ENCODE results near the gene TSPAN18.
A peak's percentile ranks its signal among the peaks of the same experiment; 100 is the strongest.

The TSPAN18 gene

DNA sequence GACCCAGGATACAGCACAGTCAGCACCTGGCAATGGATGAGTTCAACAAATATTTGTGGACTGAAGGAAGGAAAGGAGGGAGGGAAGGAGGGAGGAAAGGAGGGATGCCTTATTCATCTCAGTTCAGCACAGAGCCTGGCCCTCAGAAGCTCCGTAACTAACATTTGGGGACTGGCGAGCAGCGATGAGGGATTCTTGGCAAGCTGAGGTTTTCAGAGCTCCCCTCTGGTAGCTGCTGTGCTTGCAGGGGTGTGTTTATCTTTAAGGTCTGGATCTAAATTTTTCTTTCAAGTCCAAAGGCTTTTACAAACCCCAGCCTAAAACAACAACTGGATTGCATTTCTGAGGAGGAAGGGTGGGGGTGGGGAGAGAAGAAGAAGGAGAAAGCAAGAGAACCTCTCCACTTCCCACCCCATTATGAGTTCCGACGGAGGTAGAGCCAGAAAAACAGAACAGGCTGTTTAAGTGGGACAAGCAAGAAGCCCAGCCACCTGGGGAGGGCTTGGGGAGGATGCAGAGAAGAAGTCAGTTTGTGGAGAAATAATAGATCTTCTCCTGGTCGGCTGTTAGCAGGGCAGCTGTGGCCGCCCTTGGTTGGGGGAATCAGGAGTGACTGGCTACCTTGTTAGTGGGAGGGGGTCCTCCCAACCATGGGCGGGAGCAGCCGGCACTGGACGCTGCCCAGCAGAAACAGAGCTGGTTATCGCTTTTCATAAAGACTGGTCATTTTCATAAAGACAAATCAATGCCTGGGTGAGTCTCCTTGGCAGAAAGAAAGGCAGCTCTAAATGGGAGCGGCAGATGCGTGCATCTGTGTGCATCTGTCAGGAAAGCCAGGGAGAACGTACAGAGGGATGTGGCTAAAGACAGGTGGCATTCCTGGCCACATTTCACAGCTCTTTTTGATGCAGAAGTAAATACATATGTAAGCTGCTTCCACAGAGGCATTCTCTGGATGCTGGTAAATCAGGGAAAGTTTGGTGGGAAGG lies 78.0 kb downstream of the TSPAN18 start:
- DNase-seq = no peak

DNA sequence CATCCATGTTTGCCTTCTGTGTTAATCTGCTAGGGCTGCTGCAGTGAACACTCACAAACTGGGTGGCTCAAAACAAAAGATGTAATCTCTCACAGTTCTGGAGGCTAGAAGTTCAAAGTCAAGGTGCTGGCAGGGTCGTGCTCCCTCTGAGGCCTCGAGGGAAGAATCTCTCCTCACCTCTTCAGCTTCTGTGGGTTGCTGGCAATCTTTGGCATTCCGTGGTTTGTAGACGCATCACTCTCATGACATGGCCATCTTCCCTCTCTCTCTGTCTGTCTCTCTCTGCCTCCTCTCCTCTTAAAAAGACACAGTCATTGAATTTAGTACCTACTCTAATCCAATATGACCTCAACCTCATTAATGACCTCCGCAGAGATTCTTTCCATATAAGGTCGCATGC lies 78.8 kb downstream of the TSPAN18 start:
- no peak for DNase-seq

DNA sequence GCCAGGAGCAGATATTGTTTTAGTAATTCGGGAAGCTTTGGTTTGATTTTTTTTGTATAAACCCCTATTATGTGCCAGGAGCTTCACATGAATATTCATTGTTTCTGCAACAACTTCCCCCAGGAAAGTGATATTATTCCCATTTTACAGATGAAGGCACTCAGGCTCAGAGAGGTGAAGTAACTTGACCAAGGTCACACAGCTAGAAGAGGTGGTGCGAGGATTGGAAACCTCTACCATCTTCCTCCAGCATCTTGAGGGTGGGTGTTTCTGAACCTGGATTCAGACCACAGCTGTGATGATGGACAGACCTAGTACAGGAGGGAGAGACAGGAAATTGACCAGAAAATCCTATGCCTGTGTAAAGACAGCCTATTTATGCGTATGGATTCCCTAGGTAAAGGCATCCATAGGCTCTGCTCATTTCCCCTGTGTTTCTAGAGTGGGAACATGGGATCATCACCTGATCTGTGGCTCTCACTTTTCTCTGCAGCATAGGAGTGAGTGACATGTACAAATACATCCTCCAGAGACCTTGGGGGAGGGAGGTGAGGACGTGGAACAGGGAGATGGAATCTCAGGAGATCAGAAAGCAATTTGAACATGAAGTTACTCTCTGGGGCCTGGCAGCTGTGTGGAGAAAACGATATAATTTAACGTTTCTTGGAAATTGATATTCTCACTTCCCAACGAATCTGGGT lies 81.4 kb downstream of the TSPAN18 start:
- no peak for DNase-seq

DNA sequence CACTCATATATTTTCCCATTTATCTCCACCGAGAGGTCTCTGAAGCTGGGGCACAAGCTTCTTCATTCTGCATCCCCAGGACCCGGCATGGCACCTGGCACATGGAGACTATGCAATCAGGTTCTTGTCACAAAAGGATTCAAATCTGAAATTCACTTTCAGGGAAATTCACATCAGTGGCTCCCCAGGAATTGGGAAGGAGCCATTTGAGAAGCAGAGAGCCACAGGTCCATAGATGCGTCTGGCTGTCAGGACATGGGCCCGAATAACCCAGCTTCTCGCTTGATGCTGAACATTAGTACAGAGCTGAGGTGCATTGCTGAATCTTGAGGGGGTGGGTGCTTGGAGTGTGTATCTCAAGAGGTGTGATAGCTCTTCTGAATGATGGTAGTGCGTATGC lies 82.5 kb downstream of the TSPAN18 start:
- DNase-seq = no peak

DNA sequence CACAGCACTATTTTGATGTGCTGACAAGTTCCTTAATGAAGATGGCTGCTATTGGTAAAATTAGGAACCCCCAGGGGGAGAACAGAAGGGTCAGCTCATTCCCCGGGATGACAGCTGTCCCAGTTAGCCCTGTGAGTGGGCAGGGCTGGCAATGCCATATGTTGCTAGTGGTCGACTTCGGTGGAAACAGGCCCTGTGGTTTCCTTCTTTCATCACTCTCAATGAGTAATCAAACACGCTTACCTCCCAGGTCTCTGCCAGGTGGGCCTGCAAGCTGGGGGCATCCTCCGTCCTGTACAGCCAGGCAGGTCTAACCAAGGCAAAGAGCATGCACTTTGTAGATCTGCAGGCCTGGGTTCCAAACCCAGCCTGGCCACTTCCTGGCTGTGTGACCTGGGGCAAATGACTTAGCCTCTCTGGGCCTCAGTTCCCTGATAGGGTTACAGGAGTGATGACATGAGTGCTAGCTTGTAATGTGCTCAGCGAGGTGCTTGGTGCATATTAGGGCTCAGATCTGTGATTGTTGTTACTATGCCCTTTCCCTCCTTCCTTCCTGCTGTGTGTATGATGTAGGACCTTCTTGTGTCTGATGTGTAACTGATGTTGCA lies 85.2 kb downstream of the TSPAN18 start:
- peak; percentile 87 for DNase-seq

DNA sequence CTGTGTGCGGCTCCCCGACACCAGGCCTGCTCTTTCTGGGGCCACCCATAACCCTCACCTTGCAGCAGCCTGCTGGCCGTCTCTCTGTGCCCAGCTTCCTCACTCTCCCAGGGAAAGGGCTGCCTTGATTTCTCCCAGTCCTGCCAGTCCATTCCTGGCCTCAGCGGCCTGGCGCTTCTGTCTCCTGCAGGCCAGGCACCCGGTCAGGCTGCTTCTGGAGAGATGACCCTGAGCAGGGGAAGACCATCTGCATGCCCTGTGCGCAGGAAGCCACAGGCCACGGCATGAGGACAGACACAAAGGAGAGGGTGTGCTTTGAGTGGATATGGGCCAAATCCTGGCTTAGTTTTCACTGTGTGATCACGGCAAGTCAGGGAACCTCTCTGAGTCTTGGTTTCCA lies 86.2 kb downstream of the TSPAN18 start:
- no peak for DNase-seq

DNA sequence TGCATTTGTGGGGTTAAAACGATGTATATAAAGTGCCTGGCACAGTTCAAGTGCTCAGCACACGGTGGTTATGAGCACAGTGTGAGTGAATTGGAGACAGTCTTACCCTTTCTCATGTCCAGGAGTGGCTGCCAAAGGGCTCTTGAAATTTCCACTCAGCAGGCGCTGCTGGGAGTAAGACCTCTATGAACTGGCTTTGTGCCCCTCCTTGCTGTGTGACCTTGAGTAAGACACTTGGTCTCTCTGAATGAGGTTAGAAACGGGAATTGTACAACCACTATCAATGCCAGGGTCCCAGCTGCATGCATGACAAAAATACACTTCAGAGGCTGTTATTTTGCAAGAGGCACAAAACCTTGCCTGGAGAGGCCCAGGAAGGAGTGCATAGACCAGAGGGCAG lies 86.6 kb downstream of the TSPAN18 start:
- no peak for DNase-seq

DNA sequence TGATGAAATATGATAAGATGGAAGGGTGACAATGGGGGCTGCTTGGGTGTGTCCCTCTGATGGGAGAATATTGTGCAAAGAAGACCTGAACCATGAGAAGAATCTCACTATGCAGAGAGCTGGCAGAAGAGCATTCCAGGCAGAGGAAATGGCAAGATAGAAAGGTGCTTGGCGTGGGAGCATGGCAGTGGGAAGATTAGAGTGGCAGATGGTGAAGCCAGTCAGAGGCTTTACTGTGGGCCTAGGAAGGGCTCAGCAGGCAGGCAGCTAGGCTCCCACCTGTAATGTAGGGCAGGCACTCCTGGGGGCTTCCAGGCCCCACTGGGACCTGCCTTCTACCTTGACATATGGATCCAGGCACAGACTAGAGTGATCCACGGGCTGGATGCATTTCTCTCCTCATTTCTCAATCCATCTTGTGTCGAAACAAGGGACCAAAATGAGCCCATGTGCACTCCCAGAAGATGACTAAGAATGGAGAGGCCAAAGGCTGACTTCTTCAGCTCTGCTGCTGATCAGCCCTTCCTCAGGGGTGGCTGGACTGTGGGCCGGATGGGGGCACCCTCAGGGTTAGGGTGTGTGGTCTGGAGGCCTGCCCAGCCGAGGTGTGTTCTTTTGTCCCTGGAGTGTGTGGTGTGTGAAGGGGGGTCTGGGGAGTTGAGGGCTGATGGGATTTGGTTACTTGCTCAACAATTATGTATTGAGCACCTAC lies 88.3 kb downstream of the TSPAN18 start:
- DNase-seq = peak; percentile 8

DNA sequence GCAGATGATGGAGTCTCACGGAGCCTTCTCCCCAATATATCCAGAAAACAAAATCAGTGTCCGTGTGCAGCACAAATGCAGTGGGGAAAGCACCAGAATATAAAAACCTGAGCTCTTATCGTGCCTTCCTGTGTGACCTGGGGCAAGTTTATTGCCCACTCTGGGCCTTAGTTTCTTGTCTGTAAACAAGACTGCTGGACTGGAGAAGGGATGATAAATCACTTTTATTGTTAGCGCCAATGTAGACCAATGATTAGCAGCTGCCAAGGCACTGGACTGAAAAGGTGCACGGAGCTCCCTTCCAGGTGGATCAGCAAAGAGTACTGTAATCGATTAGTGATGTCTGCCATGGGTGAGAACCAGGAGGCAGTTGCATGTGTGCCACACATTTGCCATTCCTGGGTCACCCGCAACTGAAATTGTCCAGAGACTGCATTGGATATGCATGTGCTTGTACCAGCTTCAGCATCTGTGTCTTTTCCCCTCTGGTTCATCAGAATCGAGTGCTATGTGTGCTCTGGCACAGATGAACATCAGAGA lies 89.2 kb downstream of the TSPAN18 start:
- no peak for DNase-seq

DNA sequence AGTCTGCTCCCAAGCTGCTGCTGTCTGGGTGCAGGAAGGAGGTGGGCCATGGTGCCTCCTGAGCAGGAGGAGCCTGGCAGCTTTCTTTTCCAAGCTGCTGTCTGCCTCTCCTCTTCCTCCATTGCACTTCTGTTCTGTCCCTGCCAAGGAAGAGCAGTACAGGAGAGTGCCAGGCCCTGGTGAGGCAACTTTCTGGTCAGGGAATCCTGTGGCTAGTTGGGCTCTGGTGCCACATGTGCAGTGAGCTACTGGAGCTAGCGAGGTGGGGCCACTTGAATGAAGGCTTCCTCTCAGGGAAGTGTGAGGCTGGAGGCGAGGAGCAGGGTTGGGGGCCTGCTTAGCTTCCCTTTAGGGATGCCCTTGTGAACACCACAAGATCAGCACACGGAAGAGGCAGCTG lies 90.0 kb downstream of the TSPAN18 start:
- no peak for DNase-seq

DNA sequence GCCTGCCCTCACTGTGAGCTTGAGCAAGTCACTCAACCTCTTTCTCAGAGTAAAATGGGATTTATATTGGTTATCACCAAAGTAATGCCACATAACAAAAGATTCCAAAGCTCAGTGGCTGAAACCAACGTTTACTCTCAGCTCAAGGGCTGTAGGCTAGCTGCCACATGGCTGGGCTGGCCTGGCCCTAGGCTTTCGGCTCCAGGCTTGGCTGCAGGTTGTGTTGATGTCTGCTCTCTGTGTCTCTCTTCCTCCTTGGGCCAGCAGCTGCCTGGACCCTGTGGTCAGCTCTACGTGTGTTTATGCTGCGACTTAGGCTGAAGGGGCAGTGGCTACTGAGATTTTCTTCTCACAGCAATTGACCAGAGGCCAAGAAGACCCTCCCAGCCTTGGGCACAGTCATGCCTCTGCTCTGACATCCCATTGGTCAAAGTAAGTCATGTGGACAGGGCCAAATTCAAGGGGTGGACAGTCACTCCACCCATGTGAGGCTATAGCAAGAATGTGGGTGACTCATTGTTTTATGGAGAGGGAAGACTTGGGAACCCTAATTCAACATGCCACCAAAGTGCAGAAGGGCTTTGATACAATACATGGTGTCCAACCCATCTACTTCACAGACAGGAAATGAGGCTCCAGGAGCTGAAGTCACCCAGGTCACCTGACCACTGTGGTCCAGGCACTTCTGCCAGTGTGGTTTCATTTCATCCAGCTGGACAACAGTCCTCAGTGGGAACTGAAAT lies 90.6 kb downstream of the TSPAN18 start:
- DNase-seq = no peak

DNA sequence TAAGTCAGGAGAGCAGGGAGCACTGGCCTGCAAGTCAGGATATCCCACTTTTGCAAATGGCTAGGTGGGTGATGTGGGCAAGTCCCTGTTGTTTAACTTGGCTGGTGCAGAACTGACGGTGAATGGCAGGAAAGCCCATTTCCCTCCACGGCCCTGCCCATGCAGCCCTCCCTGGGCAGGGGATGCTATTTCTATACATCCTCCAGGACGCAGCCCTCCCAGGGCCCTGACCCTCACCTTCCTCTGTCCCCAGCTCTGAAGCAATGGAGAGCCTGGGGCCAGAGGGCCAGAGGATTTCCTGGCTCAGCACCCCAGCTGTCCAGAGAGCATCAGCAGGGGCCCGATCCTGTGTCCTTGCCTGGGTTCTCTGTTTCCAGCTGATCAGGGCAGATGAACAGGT lies 91.3 kb downstream of the TSPAN18 start:
- no peak for DNase-seq

DNA sequence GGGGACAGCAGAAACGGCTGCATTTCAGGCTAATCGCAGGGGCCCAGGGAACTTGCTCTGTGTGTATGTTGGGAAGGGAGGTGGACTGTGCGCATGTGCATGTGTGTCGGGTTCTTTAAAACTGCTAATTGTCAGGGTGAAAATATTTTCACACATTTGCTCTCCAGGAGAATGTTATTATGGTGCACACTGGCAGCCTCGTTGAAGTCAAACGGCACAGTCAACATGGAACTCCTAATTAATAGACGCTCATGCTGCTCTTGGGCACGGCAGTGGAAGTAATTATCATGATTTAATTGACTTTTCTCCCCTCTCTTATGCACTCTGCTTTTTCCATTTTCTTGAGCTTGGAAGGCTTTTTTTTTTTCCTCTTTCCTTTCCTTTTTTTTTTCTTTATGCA lies 92.6 kb downstream of the TSPAN18 start:
- DNase-seq = no peak

DNA sequence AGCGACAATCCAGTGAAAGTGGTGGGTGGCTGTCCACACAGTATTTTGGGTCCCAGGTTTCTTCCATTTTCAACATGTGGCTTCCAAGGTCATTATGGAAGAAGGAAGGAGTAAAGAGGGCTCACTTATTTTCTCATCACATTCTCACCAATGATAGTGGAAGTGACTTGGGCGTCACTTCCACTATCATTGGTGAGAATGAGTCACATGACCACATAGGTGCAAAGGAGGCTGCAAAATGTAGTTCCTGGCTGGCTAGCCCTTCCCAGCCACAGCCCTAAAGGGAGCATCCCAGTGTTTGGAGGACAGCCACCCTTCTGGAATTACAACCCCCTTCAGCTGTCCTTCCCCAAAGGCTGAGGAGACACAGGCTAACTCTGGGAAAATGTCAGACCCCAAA lies 95.6 kb downstream of the TSPAN18 start:
- DNase-seq = no peak

DNA sequence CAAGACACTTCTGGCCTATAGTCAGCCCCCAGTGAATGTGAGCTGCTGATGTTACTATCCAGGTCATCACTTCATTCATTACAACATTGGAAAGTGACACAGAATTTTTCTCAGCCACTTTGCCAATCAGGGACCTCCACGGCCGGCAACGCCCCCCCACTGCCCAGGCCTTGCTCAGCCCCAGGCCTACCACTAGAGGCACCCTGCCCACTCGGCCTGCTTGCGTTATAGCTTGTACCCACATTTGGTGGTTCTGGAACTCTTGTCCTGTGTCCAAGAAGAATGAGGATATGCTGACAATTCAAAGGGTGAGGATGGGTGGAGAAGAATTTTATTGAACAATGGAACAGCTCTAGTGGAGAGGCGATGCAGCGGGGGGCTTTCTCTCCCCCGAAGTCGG lies 96.2 kb downstream of the TSPAN18 start:
- DNase-seq = no peak

DNA sequence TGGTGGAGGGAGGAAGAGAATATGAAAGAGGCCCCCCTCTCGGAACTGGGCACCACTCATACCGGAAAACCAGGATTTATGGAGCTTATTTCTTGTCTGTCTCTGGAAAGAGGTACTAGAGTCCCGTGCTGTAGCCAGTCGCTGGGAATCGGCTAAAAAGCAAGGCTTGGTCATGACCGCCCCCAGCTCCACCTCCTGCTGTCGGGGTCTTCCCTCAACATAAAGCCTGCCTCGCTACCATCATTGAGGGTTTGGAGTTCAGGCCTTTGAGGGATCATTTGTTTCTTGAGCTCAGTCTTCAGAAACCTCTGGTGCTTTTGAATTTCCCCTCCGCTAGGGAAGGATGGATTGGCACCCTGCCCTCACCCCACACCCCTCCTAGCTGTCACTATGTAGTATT lies 97.1 kb downstream of the TSPAN18 start:
- no peak for DNase-seq

DNA sequence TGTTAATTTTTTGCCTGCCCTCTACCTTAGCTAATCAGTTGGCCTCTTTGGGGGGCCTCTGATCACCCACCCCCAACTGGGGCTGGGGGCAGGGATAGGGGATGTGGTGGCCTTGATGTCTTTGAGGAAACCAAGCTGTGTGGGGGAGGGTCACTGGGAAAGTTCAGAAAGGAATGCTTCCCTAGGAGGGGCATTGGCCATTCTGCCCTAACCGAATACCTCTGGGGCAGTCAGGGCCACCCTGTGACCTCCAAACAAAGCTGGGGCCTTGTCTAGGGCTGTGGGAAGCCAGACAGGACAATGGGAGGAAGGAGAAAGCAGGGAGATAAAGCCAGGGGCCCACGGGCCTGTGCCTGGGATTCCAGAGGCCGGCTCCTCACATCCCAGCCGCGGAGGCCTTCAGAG lies 97.5 kb downstream of the TSPAN18 start:
- no peak for DNase-seq

DNA sequence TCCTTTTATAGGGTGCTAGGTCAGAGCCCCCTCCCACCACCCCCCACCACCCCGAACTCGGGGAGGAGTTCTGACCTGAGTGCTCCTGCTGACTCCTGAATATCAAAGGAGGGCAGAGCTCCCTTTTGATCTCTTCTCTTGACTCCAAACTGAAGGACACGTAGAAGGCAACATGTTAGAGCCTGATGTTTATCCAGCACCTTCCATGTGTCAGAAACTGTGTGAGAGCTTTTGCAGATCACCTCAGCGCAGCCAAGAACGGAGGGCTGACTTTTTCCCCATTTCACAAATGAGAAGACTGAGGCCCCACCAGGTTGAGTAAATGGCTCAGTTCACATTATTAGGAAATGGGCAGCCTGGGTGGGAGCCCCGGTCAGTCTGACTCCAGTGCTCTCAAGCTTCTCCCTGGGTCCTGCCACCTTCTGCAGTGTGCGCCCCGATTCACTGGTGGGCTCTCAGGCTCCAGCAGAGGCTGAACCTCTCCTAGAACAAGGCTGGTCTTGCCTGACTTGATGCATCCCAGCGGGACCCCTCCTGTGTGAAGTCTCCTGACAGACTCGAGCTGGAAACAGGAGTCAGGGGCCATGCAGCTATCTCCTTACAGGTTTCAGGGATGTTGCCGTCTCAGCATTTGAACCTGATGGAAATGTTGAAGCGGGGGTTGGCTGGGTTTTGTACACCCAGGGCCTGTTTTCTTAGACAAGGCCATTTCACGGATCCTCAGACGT lies 98.5 kb downstream of the TSPAN18 start:
- DNase-seq = no peak

DNA sequence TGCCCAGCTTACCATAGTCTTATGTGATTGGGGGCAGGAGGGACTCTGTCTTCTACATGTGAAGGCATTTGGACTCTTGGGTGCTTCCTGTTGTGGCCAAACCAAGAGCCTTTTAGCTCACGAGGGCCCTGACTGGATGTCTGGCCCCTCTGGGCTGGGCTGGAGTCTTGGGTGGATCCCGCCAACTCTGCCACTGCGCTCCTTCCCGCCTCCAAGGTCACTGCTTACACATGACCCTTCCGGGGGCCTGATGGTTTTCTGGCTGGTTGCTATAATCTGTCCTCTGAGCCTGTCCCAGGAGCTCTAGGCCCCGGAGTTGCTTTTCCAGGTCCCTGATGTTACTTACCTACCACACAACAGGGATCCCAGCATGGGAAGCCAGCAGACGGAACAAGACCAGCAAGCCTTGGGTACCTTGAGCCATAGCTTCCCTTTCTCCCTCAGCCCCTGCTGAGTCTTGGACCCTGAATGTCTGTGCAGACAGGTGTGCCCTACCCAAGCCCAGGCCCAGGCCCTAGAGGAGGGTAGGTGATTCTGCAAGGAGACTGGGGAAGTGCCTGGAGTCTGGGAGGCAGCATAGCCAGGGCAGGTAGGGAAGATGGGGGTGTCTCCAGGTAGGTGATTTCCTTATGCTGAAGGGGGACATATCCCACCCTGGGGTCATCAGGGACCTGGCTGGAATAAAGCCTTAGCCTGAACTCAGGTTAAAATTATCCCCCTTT lies 100.3 kb downstream of the TSPAN18 start:
- no peak for DNase-seq

DNA sequence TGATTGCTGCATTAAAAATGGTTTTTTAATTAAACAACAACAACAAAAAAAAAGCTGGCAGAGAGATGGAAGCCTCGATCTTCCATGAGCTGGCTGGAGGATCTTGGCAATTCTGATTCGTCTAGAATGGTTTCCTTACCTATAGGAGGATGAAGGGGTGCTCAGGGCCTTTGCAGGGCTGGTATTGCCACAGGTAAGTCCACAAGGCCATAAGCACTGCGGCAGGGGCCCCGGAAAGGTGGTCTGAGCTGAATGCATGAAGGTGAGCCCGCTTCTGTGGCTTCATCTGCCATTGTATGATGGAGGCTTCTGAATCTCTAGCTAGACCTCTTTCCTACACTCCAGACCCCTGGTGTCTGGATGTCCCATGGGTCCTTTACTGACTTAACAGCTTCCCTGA lies 101.5 kb downstream of the TSPAN18 start:
- no peak for DNase-seq

DNA sequence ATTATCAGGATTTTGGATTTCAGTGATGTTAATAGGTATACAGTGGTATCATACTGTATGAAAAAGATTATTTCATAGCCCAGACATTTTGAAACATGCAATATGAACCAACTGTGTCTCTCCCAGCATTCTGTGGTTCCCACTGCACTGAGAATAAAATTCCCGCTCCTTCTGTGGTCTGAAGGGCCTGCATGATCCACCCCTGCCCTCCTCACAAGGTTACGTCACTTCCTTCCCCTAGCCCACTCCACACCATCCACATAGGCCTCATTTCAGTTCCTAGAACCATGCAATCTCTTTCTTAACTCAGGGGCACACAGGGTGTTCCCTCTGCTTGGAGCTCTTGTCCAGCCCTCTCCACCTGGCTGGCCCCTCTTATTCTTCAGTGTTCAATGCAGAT lies 103.1 kb downstream of the TSPAN18 start:
- DNase-seq = no peak

Data from DMS 273 treated with DMSO at 0.1 percent for 48 hours (cell line).